BJ (cell line): Measurements from ENCODE around the gene TYW5. TPM values are rescaled to one million over a fixed set of nuclear protein-coding genes. Genes with fewer than 3 reads are reported as not detected.

Source experiments
- CTCF ChIA-PET: fragments of 350-600 bp; formaldehyde crosslinking; extraction: SDS; loops from one replicate; lab custom pipeline; 2021; ENCODE audit warnings: antibody characterized with exemption, inconsistent platforms; lab: Yijun Ruan, JAX
- POLR2A ChIA-PET: fragments of 300-600 bp; sonication (Branson Sonifier 250); formaldehyde crosslinking; extraction: SDS; loops from one replicate; lab custom pipeline; 2021; ENCODE audit warnings: antibody characterized with exemption; lab: Charles Lee
- DNase-seq: peaks from one replicate; pipeline ENCODE4 v3.0.0-alpha.2; 2011; ENCODE audit warnings: low read depth
- H3K27me3 ChIP-seq: 2 replicates; pipeline ENCODE4 v1.6.0; 2011; ENCODE audit warnings: low read length; ENCODE audit not compliant: control insufficient read depth, insufficient read depth
- H3K36me3 ChIP-seq: 2 replicates; pipeline ENCODE4 v1.5.1; 2011; ENCODE audit warnings: low read length; ENCODE audit not compliant: control insufficient read depth, insufficient read depth
- H3K4me3 ChIP-seq: 2 replicates; pipeline ENCODE4 v1.5.1; 2011; ENCODE audit warnings: low read depth, mild to moderate bottlenecking, control low read depth, low read length
- CTCF ChIP-seq: IDR thresholded peaks from 2 replicates; pipeline ENCODE4 v1.5.1; 2011; ENCODE audit warnings: low read depth, mild to moderate bottlenecking, control low read depth, inconsistent platforms, low read length, moderate library complexity; ENCODE audit not compliant: insufficient read depth
- polyA plus RNA-seq: library from polyadenylated mRNA; depleted of rRNA; stranded (reverse); fragments of >200 nt; gene quantifications from 2 replicates; pipeline ENCODE4 v1.2.3, GENCODE V29; 2011

The TYW5 gene
- polyA plus RNA-seq, 1 experiment: 2.9 TPM

- DNase-seq: no peak
- TF ChIP-seq CTCF: no peak
- POLR2A ChIA-PET: no interaction called here
- Histone ChIP-seq H3K27me3 (no peaks in the 10 kb centered on the region; the same call in 1 of the 2 replicates), H3K36me3 (no peaks in the 10 kb centered on the region), H3K4me3 (no peak overlapping the region)
- CTCF ChIA-PET: no interaction called here
These were observed 52.7 kb downstream of the TYW5 start for GRCh38 chr2:199902486-199903110.

- Histone ChIP-seq H3K27me3 (no peaks in the 10 kb centered on the region; the same call in 1 of the 2 replicates), H3K36me3 (no peaks in the 10 kb centered on the region), H3K4me3 (no peak overlapping the region)
- ChIA-PET CTCF (no interaction called here), POLR2A (no interaction called here)
- no peak for TF ChIP-seq CTCF
- no peak for DNase-seq
These were observed 53.3 kb downstream of the TYW5 start for GRCh38 chr2:199901942-199902341.

GRCh38 chr2:199896617-199897016 is 58.7 kb downstream of the TYW5 start:
- ChIA-PET CTCF (no interaction called here), POLR2A (no interaction called here)
- Histone ChIP-seq H3K27me3 (no peaks in the 10 kb centered on the region), H3K4me3 (no peak overlapping the region), H3K36me3 (no peaks in the 10 kb centered on the region)
- no peak for TF ChIP-seq CTCF
- DNase-seq: no peak

GRCh38 chr2:199895406-199895805 is 59.9 kb downstream of the TYW5 start:
- DNase-seq: no peak
- ChIA-PET POLR2A (no interaction called here), CTCF (no interaction called here)
- TF ChIP-seq CTCF: no peak
- Histone ChIP-seq H3K4me3 (no peak overlapping the region), H3K36me3 (no peaks in the 10 kb centered on the region), H3K27me3 (no peaks in the 10 kb centered on the region)

GRCh38 chr2:199883474-199884212 is 71.6 kb downstream of the TYW5 start:
- Histone ChIP-seq H3K36me3 (no peaks in the 10 kb centered on the region), H3K27me3 (no peaks in the 10 kb centered on the region), H3K4me3 (no peak overlapping the region)
- TF ChIP-seq CTCF: no peak
- no peak for DNase-seq
- POLR2A ChIA-PET: no interaction called here
- CTCF ChIA-PET: no interaction called here
